Upper lobe of left lung (tissue), 6 donors: Measurements from ENCODE around the gene LTBP2. TPM values are rescaled to one million over a fixed set of nuclear protein-coding genes. Genes with fewer than 3 reads are reported as not detected.
A peak's percentile ranks its signal among the peaks of the same experiment; 100 is the strongest.

Source experiments
- ATAC-seq, 2 donors: fragments of 200-7000 bp; cut with Tn5 transposase; one replicate each; pipeline ENCODE4 v1.9.1; 2022; ENCODE audit warnings: mild to moderate bottlenecking in 2 of 2, moderate library complexity in 2 of 2; ENCODE audit not compliant: low FRiP score in 2 of 2
- DNase-seq, 2 donors: peaks; one replicate each; pipeline ENCODE4 v3.0.0-alpha.2; 2019 to 2020
- H3K27ac ChIP-seq, 4 donors: fragments of 200-600 bp; sonication (generic); one replicate each; pipeline ENCODE4 v1.5.1; 2016 to 2019
- H3K27me3 ChIP-seq, 4 donors: fragments of 200-600 bp; sonication (generic); one replicate each; pipeline ENCODE4 v1.5.1; 2017 to 2019
- H3K36me3 ChIP-seq, 4 donors: fragments of 200-600 bp; sonication (generic); one replicate each; pipeline ENCODE4 v1.5.1; 2016 to 2019
- H3K4me1 ChIP-seq, 4 donors: fragments of 200-600 bp; sonication (generic); one replicate each; pipeline ENCODE4 v1.5.1; 2018 to 2019
- H3K4me3 ChIP-seq, 4 donors: fragments of 200-600 bp; sonication (generic); one replicate each; pipeline ENCODE4 v1.5.1; 2017 to 2019; ENCODE audit warnings: mild to moderate bottlenecking in 2 of 4, moderate library complexity in 1 of 4
- H3K9me3 ChIP-seq, 4 donors: fragments of 200-600 bp; sonication (generic); one replicate each; pipeline ENCODE4 v1.5.1; 2018 to 2019
- CTCF ChIP-seq, 6 experiments: fragments of 450-650 bp in 4 of 6; fragments of 200-600 bp in 2 of 6; sonication (generic) in 2 of 6; IDR thresholded peaks; one replicate each; pipeline ENCODE4 v1.5.1; 2016 to 2019; ENCODE audit warnings: antibody characterized with exemption in 6 of 6
- EP300 ChIP-seq, 4 donors: sonication (generic); formaldehyde crosslinking; IDR thresholded peaks; one replicate each; pipeline ENCODE4 v1.5.1; 2017; ENCODE audit warnings: antibody characterized with exemption in 4 of 4, control low read depth in 2 of 4
- POLR2A ChIP-seq, 4 donors: fragments of 450-650 bp; IDR thresholded peaks; one replicate each; pipeline ENCODE4 v1.5.1; 2016 to 2017; ENCODE audit warnings: antibody characterized with exemption in 4 of 4, mild to moderate bottlenecking in 2 of 4
- POLR2AphosphoS5 ChIP-seq, 2 donors: sonication (generic); formaldehyde crosslinking; IDR thresholded peaks; one replicate each; pipeline ENCODE4 v1.5.1; 2017; ENCODE audit warnings: antibody characterized with exemption in 2 of 2
- WGBS, 2 donors: methylation state at CpG; one replicate each; pipeline ENCODE4 v1.1.5; 2017 to 2018; 5-methylcytosine and 5-hydroxymethylcytosine counted together
- total RNA-seq, 6 donors: library from RNA; depleted of rRNA in 4 of 6; stranded (reverse); fragments of >200 nt in 4 of 6; gene quantifications; one replicate each; pipeline versions ENCODE4 v1.1.0 to v1.2.1, GENCODE V29; 2016 to 2021
- donor health status: DM: no; HTN: no; CAD: no; lungs with moderate emphysema.
- donor health status: DM: no; HTN: yes; CAD: no; lungs with severe emphysema.

Gene LTBP2
- total RNA-seq, 6 donors from 2014 or later = 19.7 to 136 (median 77.6) TPM

- H3K9me3 ChIP-seq = no peaks in the 10 kb centered on the region
- peaks cover 24 to 92% (median 68%) of the 10 kb centered on the region in 4 donors for H3K36me3 ChIP-seq
- TF ChIP-seq POLR2AphosphoS5 (IDR thresholded peaks at IDR 0.05) (no peak), EP300 (IDR thresholded peaks at IDR 0.05) (no peak), CTCF (IDR thresholded peaks at IDR 0.05) (no peak), POLR2A (IDR thresholded peaks at IDR 0.05) (no peak)
- no peak overlapping the region for H3K4me3 ChIP-seq
- no peaks in the 10 kb centered on the region for H3K27me3 ChIP-seq
- ATAC-seq (no peak), DNase-seq (no peak)
- H3K27ac ChIP-seq = no peak overlapping the region
- 72 to 75% methylated on average over 2 to 4 of the region's 4 CpGs for WGBS, 2 donors
- H3K4me1 ChIP-seq = peaks cover 0 to 3% (median 0%) of the 10 kb centered on the region in 4 donors
Observed at GRCh38 chr14:74480046-74480445, 132.0 kb downstream of the LTBP2 start.

GRCh38 chr14:74478996-74479635 is 132.9 kb downstream of the LTBP2 start:
- Histone ChIP-seq H3K27ac (no peak overlapping the region), H3K27me3 (no peaks in the 10 kb centered on the region), H3K9me3 (no peaks in the 10 kb centered on the region), H3K4me3 (no peak overlapping the region), H3K4me1 (peaks cover 0 to 2% (median 0%) of the 10 kb centered on the region in 4 donors), H3K36me3 (peaks cover 22 to 92% (median 72%) of the 10 kb centered on the region in 4 donors)
- 96 to 97% methylated on average over 2 of the region's 2 CpGs for WGBS, 2 donors
- TF ChIP-seq CTCF (IDR thresholded peaks at IDR 0.05) = peak in 5 of 6 experiments; percentile 27 to 60 (median 54)
- no peak for TF ChIP-seq POLR2A (IDR thresholded peaks at IDR 0.05)
- TF ChIP-seq POLR2AphosphoS5 (IDR thresholded peaks at IDR 0.05) = no peak
- ATAC-seq (no peak), DNase-seq (no peak)

GRCh38 chr14:74476607-74477006 is 135.4 kb downstream of the LTBP2 start:
- no peaks in the 10 kb centered on the region for H3K9me3 ChIP-seq
- H3K36me3 ChIP-seq = peaks cover 11 to 78% (median 60%) of the 10 kb centered on the region in 4 donors
- no peak overlapping the region for H3K4me3 ChIP-seq
- no peaks in the 10 kb centered on the region for H3K27me3 ChIP-seq
- WGBS, 2 donors = 84 to 92% methylated on average over 3 of the region's 3 CpGs
- ATAC-seq (no peak), DNase-seq (no peak)
- no peak for TF ChIP-seq CTCF (IDR thresholded peaks at IDR 0.05)
- TF ChIP-seq EP300 (IDR thresholded peaks at IDR 0.05) = no peak
- TF ChIP-seq POLR2A (IDR thresholded peaks at IDR 0.05) = no peak
- no peak for TF ChIP-seq POLR2AphosphoS5 (IDR thresholded peaks at IDR 0.05)
- no peaks in the 10 kb centered on the region for H3K4me1 ChIP-seq
- no peak overlapping the region for H3K27ac ChIP-seq

- WGBS, 2 donors = 94 to 97% methylated on average over 3 to 4 of the region's 4 CpGs
- TF ChIP-seq POLR2A (IDR thresholded peaks at IDR 0.05) = no peak
- TF ChIP-seq POLR2AphosphoS5 (IDR thresholded peaks at IDR 0.05) = no peak
- no peak for TF ChIP-seq EP300 (IDR thresholded peaks at IDR 0.05)
- no peak for TF ChIP-seq CTCF (IDR thresholded peaks at IDR 0.05)
- H3K36me3 ChIP-seq = peaks cover 9 to 78% (median 55%) of the 10 kb centered on the region in 4 donors
Observed at GRCh38 chr14:74476107-74476506, 135.9 kb downstream of the LTBP2 start.

GRCh38 chr14:74475678-74476077 is 136.4 kb downstream of the LTBP2 start:
- no peak for DNase-seq
- peaks cover 9 to 77% (median 53%) of the 10 kb centered on the region in 4 donors for H3K36me3 ChIP-seq
- no peak overlapping the region for H3K4me3 ChIP-seq
- H3K9me3 ChIP-seq = no peaks in the 10 kb centered on the region
- H3K4me1 ChIP-seq = peaks cover 0 to 1% (median under 1%) of the 10 kb centered on the region in 4 donors
- H3K27me3 ChIP-seq = no peaks in the 10 kb centered on the region
- no peak for ATAC-seq
- no peak overlapping the region for H3K27ac ChIP-seq
- 61 to 70% methylated on average over 3 of the region's 3 CpGs for WGBS, 2 donors
- TF ChIP-seq EP300 (IDR thresholded peaks at IDR 0.05) (no peak), CTCF (IDR thresholded peaks at IDR 0.05) (no peak), POLR2A (IDR thresholded peaks at IDR 0.05) (no peak), POLR2AphosphoS5 (IDR thresholded peaks at IDR 0.05) (no peak)

More at GRCh38 chr14:74476107-74476506, 135.9 kb downstream of the LTBP2 start:
- Histone ChIP-seq H3K9me3 (no peaks in the 10 kb centered on the region), H3K4me1 (no peaks in the 10 kb centered on the region), H3K27ac (no peak overlapping the region), H3K27me3 (no peaks in the 10 kb centered on the region), H3K4me3 (no peak overlapping the region)
- DNase-seq (no peak), ATAC-seq (no peak)
